ENCODE results near the gene ZBP1.
"Not testable (repeated sequence)": the region's sequence is repeated elsewhere in the genome, so short reads cannot be mapped to it uniquely, and the experiment has no call there.

The ZBP1 gene

DNA sequence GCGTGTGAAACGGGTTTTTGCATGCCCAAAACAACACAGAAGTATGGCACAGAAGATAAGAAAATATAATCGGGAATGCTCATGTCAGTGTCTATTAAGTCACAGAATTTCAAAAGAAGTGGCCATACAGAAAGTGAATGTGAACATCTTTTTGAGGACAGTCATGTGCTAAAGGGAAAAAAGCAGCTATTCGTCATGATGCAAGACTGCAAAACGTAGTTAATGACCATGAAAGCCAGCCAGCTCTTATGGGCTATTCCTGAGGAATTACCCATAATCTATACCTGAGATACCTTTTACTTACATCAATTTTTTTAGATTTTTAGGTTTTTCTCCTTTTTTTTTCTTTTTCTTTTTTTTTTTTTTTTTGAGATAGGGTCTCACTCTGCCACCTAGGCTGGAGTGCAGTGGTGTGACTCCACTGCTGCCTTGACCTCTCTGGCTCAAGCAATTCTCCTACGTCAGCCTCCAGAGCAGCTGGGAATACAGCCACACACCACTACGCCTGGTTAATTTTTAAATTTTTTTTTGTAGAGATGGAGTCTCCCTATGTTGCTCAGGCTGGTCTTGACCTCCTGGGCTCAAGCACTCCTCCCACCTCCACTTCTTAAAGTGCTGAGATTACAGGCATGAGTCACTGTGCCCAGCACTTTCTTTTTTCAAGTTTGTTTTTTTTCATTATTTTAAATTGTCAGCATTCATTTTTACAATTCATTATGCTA is 18.1 kb upstream of the ZBP1 start:
- DNase-seq: no peak

DNA sequence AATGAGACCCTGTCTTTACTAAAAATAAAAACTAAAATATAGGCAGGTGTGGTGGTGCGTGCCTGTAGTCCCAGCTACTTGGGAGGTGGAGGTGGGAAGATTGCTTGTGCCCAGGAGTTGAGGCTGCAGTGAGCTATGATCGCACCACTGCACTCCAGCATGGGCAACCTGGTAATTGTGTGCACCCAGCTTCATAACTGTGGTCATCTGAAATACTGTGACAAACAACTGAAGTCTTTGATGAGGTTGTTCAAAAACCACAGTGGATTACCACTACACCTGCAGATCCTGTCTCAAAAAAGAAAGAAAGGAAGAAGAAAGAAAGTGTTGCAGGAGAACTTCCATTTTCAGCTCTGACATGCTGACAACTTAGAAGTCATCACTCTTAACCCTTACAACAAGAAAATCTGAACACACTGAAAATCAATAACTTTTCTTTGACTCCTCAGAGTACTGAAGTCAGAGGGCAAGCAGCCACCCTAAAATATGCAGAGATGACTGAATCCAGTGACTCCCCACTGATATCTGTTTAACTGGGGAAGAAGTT is 13.8 kb upstream of the ZBP1 start:
- DNase-seq: no peak

DNA sequence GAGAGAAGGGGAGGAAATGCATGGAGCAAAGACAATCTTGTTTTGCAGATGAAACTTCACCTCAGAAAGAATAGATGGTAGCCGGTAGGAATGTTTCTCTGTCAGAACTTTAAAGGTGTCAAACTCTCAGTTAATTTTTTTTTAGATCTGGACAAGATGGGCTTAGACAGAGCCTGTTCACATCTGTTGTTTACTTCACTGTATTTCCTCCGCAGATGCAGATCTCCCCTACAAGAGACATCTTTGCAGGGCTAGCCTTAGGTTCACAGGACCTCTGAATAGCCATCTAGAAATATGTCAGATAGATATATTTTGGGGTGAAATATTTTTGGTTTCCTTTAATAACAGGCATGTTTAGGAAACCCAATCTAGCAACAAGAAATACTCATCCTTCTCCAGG is 12.1 kb upstream of the ZBP1 start:
- DNase-seq: no peak

DNA sequence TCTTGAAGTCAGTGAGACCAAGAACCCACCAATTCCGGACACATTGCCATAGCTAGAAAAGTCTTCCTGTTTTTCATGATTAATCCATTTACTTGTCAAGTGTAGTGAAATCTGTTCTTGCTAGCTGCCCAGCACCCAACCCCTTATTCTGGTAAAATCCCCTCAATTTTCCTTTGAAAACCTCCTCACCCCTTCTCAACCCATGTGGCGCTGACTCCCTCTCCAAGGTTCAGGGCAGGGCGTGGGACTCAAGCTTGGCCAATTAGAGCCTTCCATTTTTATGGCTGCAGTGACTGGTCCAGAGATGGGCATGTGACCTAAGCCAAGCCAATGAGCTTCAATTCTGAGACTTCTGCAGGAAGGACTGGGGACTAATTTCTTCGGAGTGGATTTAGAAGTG is 9.8 kb upstream of the ZBP1 start:
- peak; percentile 38 for DNase-seq

DNA sequence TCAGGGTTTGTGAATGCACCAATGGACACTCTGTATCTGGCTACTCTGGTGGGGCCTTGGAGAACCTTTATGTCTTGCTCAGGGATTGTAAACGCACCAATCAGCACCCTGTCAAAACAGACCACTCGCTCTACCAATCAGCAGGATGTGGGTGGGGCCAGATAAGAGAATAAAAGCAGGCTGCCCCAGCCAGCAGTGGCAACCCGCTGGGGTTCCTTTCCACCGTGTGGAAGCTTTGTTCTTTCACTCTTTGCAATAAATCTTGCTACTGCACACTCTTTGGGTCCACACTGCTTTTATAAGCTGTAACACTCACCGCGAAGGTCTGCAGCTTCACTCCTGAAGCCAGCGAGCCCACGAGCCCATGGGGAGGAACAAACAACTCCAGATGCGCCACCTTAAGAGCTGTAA is 9.3 kb upstream of the ZBP1 start:
- DNase-seq: peak; percentile 28

DNA sequence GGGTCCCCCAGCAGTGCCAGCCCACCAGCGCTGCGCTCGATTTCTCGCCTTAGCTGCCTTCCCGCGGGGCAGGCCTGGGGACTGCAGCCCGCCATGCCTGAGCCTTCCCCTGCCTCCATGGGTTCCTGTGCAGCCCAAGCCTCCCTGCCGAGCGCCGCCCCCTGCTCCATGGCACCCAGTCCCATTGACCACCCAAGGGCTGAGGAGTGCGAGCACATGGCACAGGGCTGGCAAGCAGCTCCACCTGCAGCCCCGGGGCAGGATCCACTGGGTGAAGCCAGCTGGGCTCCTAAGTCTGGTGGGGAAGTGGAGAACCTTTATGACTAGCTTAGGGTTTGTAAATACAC is 8.7 kb upstream of the ZBP1 start:
- DNase-seq: not testable (repeated sequence)

DNA sequence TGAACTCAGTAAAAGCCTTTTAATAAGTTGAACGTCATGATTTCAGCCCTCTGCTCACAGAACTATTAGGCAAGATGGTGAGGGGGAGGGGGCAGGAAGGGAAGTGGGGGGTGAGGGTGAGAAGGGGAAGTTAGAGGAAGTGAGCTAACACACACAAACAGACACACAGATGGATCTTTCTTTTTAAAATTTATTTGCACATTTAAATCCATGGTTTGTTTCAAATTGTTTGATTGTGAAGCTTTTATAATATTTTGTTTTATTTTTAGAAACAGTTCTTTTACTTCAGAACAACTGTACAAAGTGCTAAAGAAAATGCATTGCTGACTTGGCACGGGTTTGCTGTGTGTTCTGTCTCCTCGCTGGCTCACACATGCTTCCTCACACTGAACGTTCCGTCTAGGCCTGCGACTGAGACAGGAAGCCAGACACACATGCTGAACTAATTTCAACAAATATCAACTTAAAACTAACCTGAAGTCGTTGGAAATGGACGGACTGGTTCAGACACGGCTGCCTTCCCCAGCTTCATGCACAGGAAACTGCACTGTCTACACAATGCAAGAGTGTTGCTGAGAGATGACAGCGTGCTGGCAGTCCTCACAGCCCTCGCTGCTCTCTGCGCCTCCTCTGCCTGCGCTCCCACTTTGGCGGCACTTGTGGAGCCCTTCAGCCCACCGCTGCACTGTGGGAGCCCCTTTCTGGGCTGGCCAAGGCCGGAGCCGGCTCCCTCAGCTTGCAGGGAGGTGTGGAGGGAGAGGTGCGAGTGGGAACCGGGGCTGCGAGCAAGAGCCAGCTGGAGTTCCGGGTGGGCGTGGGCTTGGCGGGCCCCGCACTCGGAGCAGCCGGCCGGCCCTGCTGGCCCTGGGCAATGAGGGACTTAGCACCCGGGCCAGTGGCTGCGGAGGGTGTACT is 8.1 kb upstream of the ZBP1 start:
- DNase-seq: peak; percentile 90

DNA sequence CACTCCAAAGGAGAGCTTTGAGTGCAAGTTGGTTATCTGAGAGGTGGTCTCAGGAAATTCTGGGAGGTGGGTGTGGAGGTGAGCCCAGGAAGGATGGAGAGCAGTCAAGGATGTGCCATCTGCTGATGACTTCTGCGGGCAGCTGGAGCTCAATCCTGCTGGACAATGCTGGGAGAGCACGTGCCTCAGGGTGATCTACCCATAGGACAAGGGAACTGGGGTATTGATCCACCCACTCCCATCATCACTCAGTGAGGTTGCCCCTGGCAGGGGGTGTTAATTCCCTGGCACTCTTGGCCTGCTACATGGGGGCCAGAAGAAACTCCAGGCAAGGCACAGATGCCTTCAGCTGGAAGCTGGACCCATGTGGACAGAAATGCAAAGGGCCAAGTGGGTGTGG is 7.1 kb upstream of the ZBP1 start:
- DNase-seq: no peak

DNA sequence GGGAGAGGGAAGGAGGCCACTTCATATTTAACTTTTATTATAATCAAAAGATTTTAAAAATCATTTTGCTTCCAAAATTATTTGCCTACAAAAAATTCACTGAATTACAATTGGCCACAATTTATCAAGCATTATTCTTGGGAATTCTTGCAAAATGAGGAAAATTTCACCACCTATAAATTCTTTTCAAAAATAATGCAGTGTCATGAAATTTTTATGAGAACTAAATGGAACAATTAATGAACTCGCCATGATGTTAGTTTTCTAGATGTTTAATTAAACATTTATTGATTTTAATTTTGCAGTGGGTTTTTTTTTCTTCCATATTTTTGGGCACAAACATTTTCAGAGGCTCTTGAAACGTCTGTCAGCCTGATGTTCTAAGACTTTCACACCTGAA is 5.8 kb upstream of the ZBP1 start:
- DNase-seq: no peak

DNA sequence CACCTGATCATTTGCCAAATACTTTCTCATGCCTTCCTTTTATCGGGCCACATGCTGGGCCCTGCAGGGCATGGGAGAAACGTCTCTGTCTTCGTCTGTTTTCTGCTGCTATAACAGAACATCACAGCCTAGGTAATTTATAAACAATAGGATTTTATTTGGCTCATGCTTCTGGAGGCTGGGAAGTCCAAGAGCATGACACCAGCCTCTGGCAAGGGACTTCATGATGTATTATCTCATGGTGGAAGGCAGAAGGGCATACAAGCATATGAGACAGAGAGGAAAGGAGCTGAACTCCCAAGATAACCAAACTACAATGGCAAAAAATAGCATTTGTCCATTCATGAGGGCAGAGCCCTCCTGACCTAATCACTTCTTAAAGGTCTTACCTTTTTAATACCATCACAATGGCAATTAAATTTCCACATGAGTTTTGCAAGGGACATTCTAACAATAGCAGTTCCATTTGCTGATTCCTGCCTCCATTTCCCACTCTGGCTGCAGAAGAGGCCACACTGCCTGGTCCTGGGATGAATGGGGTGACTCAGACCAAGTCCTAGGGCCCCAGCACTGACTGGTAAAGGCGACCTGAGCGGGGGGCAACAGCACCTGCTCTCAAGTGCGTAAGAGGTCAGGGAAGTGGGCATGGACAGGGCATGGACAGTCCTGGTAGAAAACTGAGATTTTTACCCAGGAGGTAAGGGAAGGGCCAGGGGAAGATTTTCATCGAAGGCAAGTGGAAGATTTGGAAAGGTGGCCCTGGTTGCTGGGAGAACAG is 5.1 kb upstream of the ZBP1 start:
- no peak for DNase-seq

DNA sequence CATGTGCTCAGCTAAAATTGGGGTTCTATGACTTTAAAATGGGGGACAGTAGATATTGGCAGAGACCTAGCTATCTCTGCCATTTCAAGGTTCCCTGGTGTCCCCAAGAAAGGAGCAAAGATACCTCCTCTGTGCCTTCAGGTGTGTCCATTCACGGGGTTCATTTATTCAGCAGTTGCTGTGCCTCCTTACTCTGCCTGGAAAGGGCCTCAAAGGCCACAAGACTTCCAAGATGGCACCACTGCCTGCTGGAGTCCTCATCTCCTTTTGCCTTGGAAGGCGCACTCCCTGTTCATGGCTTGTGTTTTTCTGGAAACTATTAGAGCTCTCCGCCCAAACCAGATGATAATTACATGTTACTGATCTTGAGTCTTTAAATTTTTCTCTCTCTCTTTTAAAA is 3.9 kb upstream of the ZBP1 start:
- no peak for DNase-seq

DNA sequence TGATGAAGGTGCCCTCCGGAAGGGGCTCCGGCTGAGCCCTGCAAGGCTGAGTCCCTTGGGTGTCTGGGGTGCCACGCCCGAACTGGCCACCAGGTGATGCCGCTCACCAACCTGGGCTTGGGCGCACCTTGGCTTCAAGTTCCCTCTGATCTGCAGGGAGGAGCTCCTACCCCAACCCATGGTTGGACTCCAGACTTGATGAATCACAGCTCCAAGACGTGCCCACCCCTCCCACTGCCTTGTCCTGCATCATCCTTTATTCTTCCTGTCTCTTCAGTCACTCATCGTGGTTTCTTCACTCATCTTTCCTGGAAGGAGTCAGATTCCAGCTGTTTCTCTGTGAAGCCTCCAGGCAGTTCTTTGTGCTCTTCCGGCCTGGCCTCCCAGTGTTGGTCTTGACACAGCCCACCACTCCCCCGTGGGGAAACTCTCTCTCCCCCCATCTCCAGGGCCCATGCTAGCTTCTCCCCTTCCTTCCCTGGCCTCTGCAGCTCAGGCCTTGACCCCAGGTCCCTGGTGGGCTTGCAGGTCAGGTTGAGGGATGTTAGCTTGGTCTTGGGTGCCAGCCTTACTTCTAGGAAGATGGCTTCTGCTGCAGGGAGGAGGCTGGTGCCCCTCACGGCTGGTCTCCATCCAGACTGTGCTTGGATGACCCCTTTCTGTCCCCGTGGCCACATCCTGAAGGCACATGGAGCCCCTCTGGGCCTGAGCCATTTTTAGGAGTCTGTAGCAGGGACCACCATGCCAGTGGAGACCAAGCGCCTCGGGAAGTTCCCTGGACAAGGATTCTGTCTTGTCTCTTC is 2.6 kb upstream of the ZBP1 start:
- DNase-seq: peak; percentile 55

DNA sequence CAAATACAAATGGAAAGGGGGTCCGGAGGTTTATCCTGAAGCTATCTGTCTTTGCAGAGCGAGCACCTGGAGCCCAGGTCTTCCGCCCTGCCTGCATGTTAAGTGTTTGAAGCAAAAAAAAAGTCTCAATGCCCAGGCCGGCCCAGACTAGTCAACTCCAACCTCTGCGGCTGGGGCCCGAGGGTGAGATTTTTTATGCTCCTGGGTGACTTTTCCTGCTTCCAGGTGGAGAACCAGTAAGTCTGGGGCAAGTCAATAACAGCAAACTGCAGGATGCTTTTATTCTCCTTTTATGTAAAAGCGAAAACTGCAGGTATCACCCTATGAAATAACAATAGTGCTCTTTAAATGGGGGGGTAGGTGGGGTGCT is 2.0 kb upstream of the ZBP1 start:
- DNase-seq: no peak

DNA sequence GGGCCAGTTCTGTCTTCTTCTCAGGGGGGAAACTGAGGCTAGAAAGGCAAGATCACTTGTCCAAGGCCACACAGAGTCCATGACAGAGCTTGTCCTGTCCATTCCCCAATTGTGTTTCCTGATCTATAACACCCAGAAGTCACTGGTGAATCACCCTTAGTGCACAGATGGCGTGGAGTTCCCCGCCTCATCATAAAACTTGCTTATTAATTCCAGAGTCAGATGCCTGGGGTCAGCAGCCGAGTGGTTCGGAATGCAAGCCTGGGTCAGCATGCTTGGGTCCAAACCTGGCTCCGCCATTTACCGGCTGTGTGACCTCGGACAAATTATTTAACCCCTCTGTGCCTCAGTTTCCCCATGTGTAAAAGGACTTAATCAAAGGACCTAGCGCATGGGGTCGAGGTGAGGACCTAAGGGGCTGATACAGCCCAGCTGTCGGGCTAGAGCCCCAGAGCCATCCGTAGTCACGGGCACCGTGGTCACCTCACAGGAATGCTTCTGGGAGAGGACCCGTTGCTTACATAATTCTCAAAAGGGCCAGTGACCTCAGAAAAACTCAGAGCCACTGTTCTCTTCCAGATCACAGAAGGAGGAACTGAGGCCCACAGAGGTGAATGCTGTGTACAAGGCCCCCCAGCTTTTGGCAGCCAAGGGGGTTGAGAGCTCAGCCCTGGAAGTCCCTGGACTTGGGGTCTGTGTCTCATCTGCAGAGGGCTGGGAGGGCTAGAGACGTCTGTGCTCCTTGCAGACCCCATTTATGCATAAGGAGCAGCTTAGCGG is 1.4 kb upstream of the ZBP1 start:
- DNase-seq: no peak

DNA sequence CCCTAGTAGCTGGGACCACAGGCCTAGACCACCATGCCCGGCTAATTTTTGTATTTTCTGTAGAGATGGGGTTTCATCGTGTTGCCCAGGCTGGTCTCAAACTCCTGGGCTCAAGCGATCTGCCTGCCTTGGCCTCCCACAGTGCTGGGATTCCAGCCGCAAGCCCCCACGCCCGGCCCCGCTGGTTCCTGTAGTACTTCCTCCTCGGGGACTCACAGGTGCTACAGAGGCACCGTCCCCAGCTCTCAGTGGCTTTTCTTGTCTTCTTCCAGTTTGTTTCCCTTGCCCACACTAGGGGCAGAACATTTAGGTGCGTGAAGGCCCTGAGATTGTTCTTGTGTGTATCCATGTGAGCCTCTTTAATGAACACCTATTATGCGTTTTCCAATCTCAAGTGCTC is 773 bp upstream of the ZBP1 start:
- DNase-seq: peak; percentile 28

DNA sequence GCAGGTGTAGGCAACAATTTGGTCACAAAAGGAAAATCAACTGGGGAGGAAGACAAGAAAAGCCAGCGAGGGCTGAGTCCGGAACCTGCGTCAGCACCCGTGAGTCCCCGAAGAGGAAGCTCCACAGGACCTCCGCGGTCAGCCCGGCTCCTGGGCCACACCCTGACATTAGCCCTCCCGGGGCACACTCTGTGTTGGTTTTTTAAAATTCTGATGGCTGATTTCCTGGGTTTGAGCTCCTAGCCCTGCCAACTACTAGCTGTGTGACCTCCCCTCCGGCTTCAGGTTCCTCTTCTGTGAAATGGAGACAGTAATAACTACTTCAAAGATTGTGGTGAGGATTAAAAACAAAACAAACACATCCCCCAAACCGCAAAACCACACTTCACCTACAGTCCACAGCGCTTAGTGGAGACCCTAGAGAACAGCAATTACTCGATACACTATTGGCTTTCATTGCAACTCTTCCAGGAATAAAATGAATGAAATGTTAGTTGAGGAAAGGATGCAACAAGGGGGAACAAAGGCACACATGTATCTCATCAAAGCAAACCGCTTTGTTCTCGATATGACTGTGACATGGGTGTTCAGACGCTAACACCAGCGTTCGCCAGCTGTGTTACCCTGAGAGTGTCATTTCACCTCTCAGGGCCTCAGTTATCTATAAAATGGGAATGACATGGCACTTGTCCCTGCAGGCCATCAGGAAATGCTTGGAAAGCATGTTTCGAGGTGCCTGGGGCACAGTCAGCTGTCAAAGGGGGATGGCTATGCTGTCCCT is 985 bp downstream of the ZBP1 start:
- DNase-seq: peak; percentile 79

DNA sequence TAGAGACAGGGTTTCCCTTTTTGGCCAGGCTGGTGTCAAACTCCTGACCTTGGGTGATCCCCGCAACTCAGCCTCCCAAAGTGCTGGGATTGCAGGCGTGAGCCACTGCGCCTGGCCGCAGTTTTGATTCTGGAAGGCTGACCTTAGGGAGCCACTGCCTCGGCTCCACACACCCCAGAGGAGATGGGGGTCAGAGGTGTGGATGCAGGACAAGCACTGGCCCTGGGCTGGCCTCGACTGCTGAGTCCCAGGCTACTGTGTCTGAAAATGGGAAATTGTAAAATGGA is 1.5 kb downstream of the ZBP1 start:
- no peak for DNase-seq

DNA sequence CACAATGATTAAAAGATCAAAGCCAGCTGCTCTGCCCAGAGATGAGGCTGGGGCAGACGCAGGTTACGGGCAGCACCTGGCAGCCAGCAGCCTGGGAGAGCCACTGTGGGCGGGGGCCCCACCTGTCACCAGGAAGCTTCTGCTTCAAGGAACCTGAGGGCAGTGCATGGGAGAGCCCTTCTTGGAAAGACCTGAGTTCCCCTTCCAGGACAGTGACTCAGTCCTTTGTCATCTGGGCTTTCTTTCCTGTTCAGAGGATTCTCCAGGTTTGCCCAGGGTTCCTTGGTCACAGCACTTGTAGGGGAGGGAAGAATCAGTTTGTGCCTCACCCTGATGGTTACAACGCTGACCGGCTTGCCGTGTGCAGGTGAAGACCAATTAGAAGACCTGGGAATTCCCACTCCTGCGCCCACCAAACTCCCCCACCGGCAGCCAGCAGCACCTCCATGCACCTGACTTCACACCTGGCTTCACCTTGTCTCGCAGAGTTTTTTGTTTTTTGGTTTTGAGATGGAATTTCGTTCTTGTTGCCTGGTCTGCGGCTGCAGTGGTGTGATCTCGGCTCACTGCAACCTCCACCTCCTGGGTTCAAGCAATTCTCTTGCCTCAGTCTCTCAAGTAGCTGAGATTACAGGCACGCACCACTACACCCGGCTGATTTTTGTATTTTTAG is 2.0 kb downstream of the ZBP1 start:
- no peak for DNase-seq

DNA sequence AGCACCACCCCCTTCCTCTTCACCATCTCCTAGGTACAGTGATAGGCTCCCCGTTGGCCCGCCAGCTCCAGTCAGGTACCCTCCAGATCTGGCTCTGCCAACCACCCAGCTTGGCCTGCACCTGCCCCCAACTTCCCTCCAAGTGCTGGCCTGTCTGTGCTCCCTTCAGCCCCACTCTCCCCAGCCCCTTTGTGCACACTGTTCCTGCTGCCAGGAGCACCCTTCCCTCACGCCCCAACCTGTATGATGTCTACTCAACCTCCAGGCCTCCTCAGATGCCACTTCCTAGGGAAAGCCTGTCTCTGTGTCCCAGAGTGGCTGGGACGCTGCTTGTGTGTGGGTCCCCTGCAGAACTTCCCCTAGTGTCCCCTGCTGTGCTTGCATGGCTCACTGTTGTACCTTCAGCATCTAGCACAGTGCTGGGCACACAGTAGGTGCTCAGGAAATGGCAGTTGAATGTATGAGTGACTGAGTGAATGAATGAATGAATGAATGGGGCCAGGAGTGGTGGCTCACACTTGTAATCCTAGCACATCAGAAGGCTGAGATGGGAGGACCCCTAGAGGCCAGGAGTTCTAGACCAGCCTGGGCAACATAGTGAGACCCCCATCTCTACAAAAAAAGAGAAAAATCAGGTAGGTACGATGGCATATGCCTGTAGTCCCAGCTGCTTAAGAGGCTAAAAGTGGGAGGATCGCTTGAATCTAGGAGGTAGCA is 3.0 kb downstream of the ZBP1 start:
- no peak for DNase-seq
